GM23248 (cell line): ENCODE results near the gene TSSK2.

Source experiments
- EZH2 ChIP-seq: fragments of 200-600 bp; sonication (generic); IDR thresholded peaks from 2 replicates; pipeline ENCODE4 v1.6.1; 2018; ENCODE audit warnings: antibody characterized with exemption, mild to moderate bottlenecking; ENCODE audit not compliant: insufficient read depth, poor library complexity, severe bottlenecking
- EZH2phosphoT487 ChIP-seq: fragments of 200-600 bp; sonication (generic); IDR thresholded peaks from 2 replicates; pipeline ENCODE4 v1.6.1; 2018; ENCODE audit warnings: antibody characterized with exemption, moderate library complexity, mild to moderate bottlenecking, low read depth; ENCODE audit not compliant: insufficient read depth

DNA sequence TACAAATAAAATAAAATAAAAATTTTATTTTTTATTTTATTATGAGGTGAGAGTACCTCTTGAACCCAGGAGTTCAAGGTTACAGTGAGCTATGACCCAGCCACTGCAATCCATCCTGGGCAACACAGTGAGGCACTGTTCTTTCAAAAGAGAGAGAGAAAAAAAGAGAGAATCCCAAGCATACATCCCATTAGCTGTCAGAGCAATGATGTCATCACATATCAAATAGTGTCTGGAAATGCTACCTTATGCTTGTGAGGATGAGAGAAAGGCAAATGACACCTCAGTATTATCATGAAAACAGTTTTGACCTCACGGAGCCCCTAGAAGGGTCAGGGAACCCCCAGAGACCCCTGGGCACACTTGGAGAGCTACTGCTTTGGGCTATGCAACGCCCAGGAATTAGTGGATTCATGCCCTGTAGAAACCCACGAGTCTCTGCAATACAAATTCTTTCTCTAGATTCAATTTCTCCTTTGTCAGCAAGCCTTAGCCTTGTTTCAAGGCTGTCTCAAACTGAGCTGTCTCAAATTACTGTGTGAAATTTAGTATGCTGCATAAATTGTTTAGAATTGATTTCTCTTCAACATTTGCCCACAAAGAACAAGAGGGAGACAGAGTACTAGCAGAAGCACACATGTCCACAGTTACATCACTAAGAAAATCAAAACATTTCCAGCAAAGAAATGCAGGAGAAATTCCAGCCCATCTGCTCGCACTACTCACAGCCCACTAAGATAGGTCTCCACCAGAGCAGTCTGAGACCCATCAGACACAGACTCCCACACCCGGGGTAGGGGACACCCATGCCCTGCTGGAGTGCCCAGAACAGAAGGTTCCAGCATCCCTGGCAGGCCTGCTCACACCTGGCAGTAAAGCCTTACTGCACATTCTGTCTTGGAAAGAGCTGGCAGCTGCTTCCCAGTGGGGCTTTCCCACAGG lies 27.0 kb upstream of the TSSK2 start:
- TF ChIP-seq EZH2phosphoT487: no peak
- TF ChIP-seq EZH2: no peak
